GM21447 (cell line): ENCODE measurements around the gene PYROXD2.

ENCODE experiments used
- ATAC-seq: cut with Tn5 transposase; IDR thresholded peaks from one replicate; pipeline ENCODE4 v1.9.1; 2021; ENCODE audit not compliant: unreplicated experiment

PYROXD2 gene

GRCh38 chr10:98435178-98435577 lies 20.2 kb upstream of the PYROXD2 start:
- ATAC-seq: no peak

GRCh38 chr10:98433881-98434732 lies 19.1 kb upstream of the PYROXD2 start:
- no peak for ATAC-seq

- ATAC-seq: no peak
These were observed 18.4 kb upstream of the PYROXD2 start for GRCh38 chr10:98433371-98433770.

GRCh38 chr10:98432330-98432729 lies 17.3 kb upstream of the PYROXD2 start:
- ATAC-seq: no peak

GRCh38 chr10:98431016-98431415 lies 16.0 kb upstream of the PYROXD2 start:
- no peak for ATAC-seq

- ATAC-seq: no peak
These were observed 15.4 kb upstream of the PYROXD2 start for GRCh38 chr10:98430427-98430826.

GRCh38 chr10:98429320-98430072 lies 14.5 kb upstream of the PYROXD2 start:
- no peak for ATAC-seq

GRCh38 chr10:98427011-98427515 lies 12.1 kb upstream of the PYROXD2 start:
- ATAC-seq: no peak

- ATAC-seq: peak; percentile 73
These were observed 10.8 kb upstream of the PYROXD2 start for GRCh38 chr10:98425511-98426352.

GRCh38 chr10:98424295-98425254 lies 9.6 kb upstream of the PYROXD2 start:
- no peak for ATAC-seq

- no peak for ATAC-seq
These were observed 8.7 kb upstream of the PYROXD2 start for GRCh38 chr10:98423691-98424120.

- ATAC-seq: no peak
These were observed 7.2 kb upstream of the PYROXD2 start for GRCh38 chr10:98422182-98422581.

- ATAC-seq: no peak
These were observed 5.8 kb upstream of the PYROXD2 start for GRCh38 chr10:98420786-98421185.

GRCh38 chr10:98419469-98420261 lies 4.7 kb upstream of the PYROXD2 start:
- ATAC-seq: no peak

- ATAC-seq: no peak
These were observed 3.9 kb upstream of the PYROXD2 start for GRCh38 chr10:98418665-98419468.

- no peak for ATAC-seq
These were observed 3.1 kb upstream of the PYROXD2 start for GRCh38 chr10:98417973-98418664.

GRCh38 chr10:98417481-98417959 lies 2.5 kb upstream of the PYROXD2 start:
- no peak for ATAC-seq
